Liver (tissue), 9 donors: Measurements from ENCODE around the gene CDC14A. TPM values are rescaled to one million over a fixed set of nuclear protein-coding genes. Genes with fewer than 3 reads are reported as not detected.

Experiments used
- DNase-seq: peaks from one replicate; pipeline ENCODE4 v3.0.0-alpha.2; 2017; ENCODE audit warnings: low spot score
- H3K27ac ChIP-seq, 2 donors: one replicate each; pipeline ENCODE4 v1.7.0; 2013; ENCODE audit warnings: inconsistent platforms in 2 of 2, low read length in 2 of 2, control low read depth in 1 of 2, low read depth in 1 of 2, mild to moderate bottlenecking in 1 of 2
- H3K27me3 ChIP-seq, 4 donors: one replicate each; pipeline versions ENCODE4 v1.6.1 to v1.7.0; 2013; ENCODE audit warnings: low read length in 3 of 4, inconsistent platforms in 1 of 4, mild to moderate bottlenecking in 1 of 4, moderate library complexity in 1 of 4; ENCODE audit not compliant: control insufficient read depth in 4 of 4, insufficient read depth in 4 of 4
- H3K36me3 ChIP-seq, 4 donors: one replicate each; pipeline versions ENCODE4 v1.6.1 to v1.7.0; 2013; ENCODE audit warnings: low read length in 3 of 4, mild to moderate bottlenecking in 3 of 4, low read depth in 1 of 4, moderate library complexity in 1 of 4; ENCODE audit not compliant: control insufficient read depth in 4 of 4, insufficient read depth in 3 of 4
- H3K4me1 ChIP-seq, 4 donors: one replicate each; pipeline versions ENCODE4 v1.6.1 to v1.7.0; 2013; ENCODE audit warnings: low read length in 3 of 4, mild to moderate bottlenecking in 3 of 4, moderate library complexity in 1 of 4; ENCODE audit not compliant: control insufficient read depth in 4 of 4, insufficient read depth in 4 of 4
- H3K4me3 ChIP-seq, 3 donors: one replicate each; pipeline versions ENCODE4 v1.6.1 to v1.7.0; 2013; ENCODE audit warnings: low read length in 3 of 3, control low read depth in 1 of 3, low read depth in 1 of 3, mild to moderate bottlenecking in 1 of 3
- H3K9ac ChIP-seq, 2 donors: one replicate each; pipeline ENCODE4 v1.7.0; 2013; ENCODE audit warnings: low read length in 2 of 2, mild to moderate bottlenecking in 2 of 2, moderate library complexity in 2 of 2, control low read depth in 1 of 2, low read depth in 1 of 2
- H3K9me3 ChIP-seq, 4 donors: one replicate each; pipeline versions ENCODE4 v1.6.1 to v1.7.0; 2013; ENCODE audit warnings: low read length in 3 of 4; ENCODE audit not compliant: control insufficient read depth in 4 of 4
- CTCF ChIP-seq: fragments of 150-350 bp; IDR thresholded peaks from 2 replicates; pipeline ENCODE4 v1.5.1; 2017; ENCODE audit warnings: improper control_type of control experiment, low read depth, low read length; ENCODE audit not compliant: missing input control
- EGR1 ChIP-seq, 2 donors: IDR thresholded peaks; 2 replicates each; pipeline ENCODE4 v1.6.1; 2016 to 2018; ENCODE audit warnings: antibody characterized with exemption in 2 of 2, low read depth in 2 of 2
- FOXA1 ChIP-seq: IDR thresholded peaks from 2 replicates; pipeline ENCODE4 v1.6.1; 2016; ENCODE audit warnings: antibody characterized with exemption
- FOXA2 ChIP-seq: IDR thresholded peaks from 2 replicates; pipeline ENCODE4 v1.6.1; 2016; ENCODE audit warnings: antibody characterized with exemption
- GABPA ChIP-seq, 2 donors: IDR thresholded peaks in 1 of 2; conservative IDR thresholded peaks in 1 of 2; 2 replicates each; pipeline ENCODE4 v1.6.1; 2016; ENCODE audit warnings: antibody characterized with exemption in 2 of 2, mild to moderate bottlenecking in 1 of 2, moderate library complexity in 1 of 2
- HNF4A ChIP-seq, 2 donors: conservative IDR thresholded peaks; 2 replicates each; pipeline ENCODE4 v1.6.1; 2016; ENCODE audit warnings: antibody characterized with exemption in 2 of 2, mild to moderate bottlenecking in 2 of 2
- HNF4G ChIP-seq: IDR thresholded peaks from 2 replicates; pipeline ENCODE4 v1.6.1; 2016; ENCODE audit warnings: antibody characterized with exemption
- JUND ChIP-seq, 2 donors: IDR thresholded peaks; 2 replicates each; pipeline ENCODE4 v1.6.1; 2016; ENCODE audit warnings: antibody characterized with exemption in 2 of 2
- MAX ChIP-seq: IDR thresholded peaks from 2 replicates; pipeline ENCODE4 v1.6.1; 2016; ENCODE audit warnings: antibody characterized with exemption
- NR2F2 ChIP-seq: IDR thresholded peaks from 2 replicates; pipeline ENCODE4 v1.6.1; 2016; ENCODE audit warnings: antibody characterized with exemption
- RAD21 ChIP-seq, 2 donors: IDR thresholded peaks; 2 replicates each; pipeline ENCODE4 v1.6.1; 2016; ENCODE audit warnings: antibody characterized with exemption in 2 of 2, mild to moderate bottlenecking in 2 of 2
- RXRA ChIP-seq, 2 donors: IDR thresholded peaks; 2 replicates each; pipeline ENCODE4 v1.6.1; 2017 to 2018; ENCODE audit warnings: antibody characterized with exemption in 2 of 2, mild to moderate bottlenecking in 1 of 2
- TAF1 ChIP-seq: conservative IDR thresholded peaks from 2 replicates; pipeline ENCODE4 v1.6.1; 2016; ENCODE audit warnings: antibody characterized with exemption, mild to moderate bottlenecking
- YY1 ChIP-seq: IDR thresholded peaks from 2 replicates; pipeline ENCODE4 v1.6.1; 2016; ENCODE audit warnings: antibody characterized with exemption, mild to moderate bottlenecking
- WGBS: extraction: QIAGEN DNeasy Blood & Tissue Kit; methylation state at CpG from one replicate; pipeline ENCODE4 v1.1.7; 2013; 5-methylcytosine and 5-hydroxymethylcytosine counted together
- polyA plus RNA-seq, 2 donors: library from polyadenylated mRNA; stranded (reverse) in 1 of 2; unstranded in 1 of 2; fragments of 200-250 nt in 1 of 2; fragments of >200 nt in 1 of 2; fragmentation: Nextera tagmentation in 1 of 2; extraction: Ambion mirVana in 1 of 2; gene quantifications; one replicate each; pipeline versions ENCODE4 v1.2.1 to v1.2.3, GENCODE V29; 2013 to 2015
- total RNA-seq, 2 donors: library from RNA; depleted of rRNA; stranded (reverse); fragments of >200 nt; gene quantifications; one replicate each; pipeline ENCODE4 v1.2.3, GENCODE V29; 2014
- TF ChIP-seq, protein P1 (sequence below): IDR thresholded peaks from 2 replicates; pipeline ENCODE4 v1.6.1; 2016; ENCODE audit warnings: antibody characterized with exemption
- TF ChIP-seq, protein P2 (sequence below): IDR thresholded peaks from 2 replicates; pipeline ENCODE4 v1.6.1; 2016; ENCODE audit warnings: antibody characterized with exemption
- donor health status: healthy.
- donor health status: healthy.
- donor health status: healthy.
- donor health status: healthy.
- donor health status: healthy.

CDC14A gene
- total and polyA plus RNA-seq, 4 donors: 0.39 to 4.1 (median 2.6) TPM

- no peak for TF ChIP-seq FOXA1
- TF ChIP-seq HNF4A (conservative IDR thresholded peaks at IDR 0.05): no peak
- TF ChIP-seq TAF1: no peak
- TF ChIP-seq NR2F2: no peak
- TF ChIP-seq, protein P1, sequence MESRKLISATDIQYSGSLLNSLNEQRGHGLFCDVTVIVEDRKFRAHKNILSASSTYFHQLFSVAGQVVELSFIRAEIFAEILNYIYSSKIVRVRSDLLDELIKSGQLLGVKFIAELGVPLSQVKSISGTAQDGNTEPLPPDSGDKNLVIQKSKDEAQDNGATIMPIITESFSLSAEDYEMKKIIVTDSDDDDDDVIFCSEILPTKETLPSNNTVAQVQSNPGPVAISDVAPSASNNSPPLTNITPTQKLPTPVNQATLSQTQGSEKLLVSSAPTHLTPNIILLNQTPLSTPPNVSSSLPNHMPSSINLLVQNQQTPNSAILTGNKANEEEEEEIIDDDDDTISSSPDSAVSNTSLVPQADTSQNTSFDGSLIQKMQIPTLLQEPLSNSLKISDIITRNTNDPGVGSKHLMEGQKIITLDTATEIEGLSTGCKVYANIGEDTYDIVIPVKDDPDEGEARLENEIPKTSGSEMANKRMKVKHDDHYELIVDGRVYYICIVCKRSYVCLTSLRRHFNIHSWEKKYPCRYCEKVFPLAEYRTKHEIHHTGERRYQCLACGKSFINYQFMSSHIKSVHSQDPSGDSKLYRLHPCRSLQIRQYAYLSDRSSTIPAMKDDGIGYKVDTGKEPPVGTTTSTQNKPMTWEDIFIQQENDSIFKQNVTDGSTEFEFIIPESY: no peak
- TF ChIP-seq, protein P2, sequence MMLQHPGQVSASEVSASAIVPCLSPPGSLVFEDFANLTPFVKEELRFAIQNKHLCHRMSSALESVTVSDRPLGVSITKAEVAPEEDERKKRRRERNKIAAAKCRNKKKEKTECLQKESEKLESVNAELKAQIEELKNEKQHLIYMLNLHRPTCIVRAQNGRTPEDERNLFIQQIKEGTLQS: no peak
- TF ChIP-seq CTCF: no peak
- TF ChIP-seq YY1: no peak
- no peak for TF ChIP-seq JUND (IDR thresholded peaks at IDR 0.05)
- no peak for TF ChIP-seq RAD21 (IDR thresholded peaks at IDR 0.05)
- TF ChIP-seq FOXA2: no peak
- TF ChIP-seq HNF4G: no peak
- TF ChIP-seq GABPA (IDR thresholded peaks at IDR 0.05 in 1 of 2, conservative IDR thresholded peaks at IDR 0.05 in 1 of 2): no peak
- TF ChIP-seq RXRA (IDR thresholded peaks at IDR 0.05): no peak
- TF ChIP-seq EGR1 (IDR thresholded peaks at IDR 0.05; ENCODE audit: low read depth in 2 of 2): no peak
- TF ChIP-seq MAX: no peak
- no peaks in the 10 kb centered on the region for H3K9me3 ChIP-seq
- 83% methylated on average over 2 of the region's 2 CpGs for WGBS
- H3K36me3 ChIP-seq: no peaks in the 10 kb centered on the region
- no peak for DNase-seq
- H3K4me3 ChIP-seq: no peak overlapping the region
- no peaks in the 10 kb centered on the region for H3K27me3 ChIP-seq
- no peaks in the 10 kb centered on the region for H3K4me1 ChIP-seq
- H3K9ac ChIP-seq: no peak overlapping the region
- no peak overlapping the region for H3K27ac ChIP-seq
These were observed 88.8 kb downstream of the CDC14A start for GRCh38 chr1:100441146-100441545.

GRCh38 chr1:100441651-100442050, 89.3 kb downstream of the CDC14A start:
- no peak for TF ChIP-seq HNF4A (conservative IDR thresholded peaks at IDR 0.05)
- Histone ChIP-seq H3K27ac (no peak overlapping the region), H3K9me3 (no peaks in the 10 kb centered on the region), H3K36me3 (no peaks in the 10 kb centered on the region), H3K4me1 (no peaks in the 10 kb centered on the region), H3K9ac (no peak overlapping the region), H3K27me3 (no peaks in the 10 kb centered on the region), H3K4me3 (no peak overlapping the region)
- DNase-seq: no peak
- 91% methylated on average over 1 of the region's 1 CpG for WGBS
